ENCODE results near the gene SMG1. TPM values are rescaled to one million over a fixed set of nuclear protein-coding genes. Genes with fewer than 3 reads are reported as not detected.
"Not testable (repeated sequence)": the region's sequence is repeated elsewhere in the genome, so short reads cannot be mapped to it uniquely, and the experiment has no call there.

Gene SMG1
- total and polyA plus RNA-seq, 10 of the 15 experiments (the other 5 are each of a cell fraction or from before 2014, with no cell fraction given): 3.9 to 66.7 (median 37.0) TPM

DNA sequence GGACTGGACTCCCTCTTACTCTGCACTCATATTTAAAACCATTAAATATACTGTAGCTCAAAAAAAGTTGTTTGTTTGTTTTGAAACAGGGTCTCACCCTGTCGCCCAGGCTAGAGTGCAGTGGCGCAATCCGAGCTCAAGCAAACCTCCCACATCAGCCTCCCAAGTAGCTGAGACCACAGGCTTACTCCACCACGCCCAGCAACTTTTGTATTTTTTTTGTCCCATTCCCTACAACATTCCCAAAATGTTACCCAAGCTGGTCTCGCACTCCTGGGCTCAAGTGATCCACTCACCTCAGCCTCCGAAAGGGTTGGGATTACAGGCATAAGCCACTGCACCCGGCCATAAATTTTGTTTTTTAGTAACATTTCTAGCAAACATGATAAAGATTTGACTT is 23.4 kb downstream of the SMG1 start:
- ATAC-seq; H3K4me3 ChIP-seq; H3K9ac ChIP-seq (ENCODE audit: control insufficient read depth, insufficient read depth, low read length); H3K4me2 ChIP-seq (ENCODE audit: control insufficient read depth, insufficient read depth); H3K27me3 ChIP-seq (replicated peaks in 1 of 2; ENCODE audit: control insufficient read depth in 2 of 2, insufficient read depth in 2 of 2, low read length in 1 of 2); H3K9me3 ChIP-seq (replicated peaks; ENCODE audit: control insufficient read depth, insufficient read depth, low read length); H3K4me1 ChIP-seq (ENCODE audit: control insufficient read depth, insufficient read depth, low read length); H3K36me3 ChIP-seq (ENCODE audit: control insufficient read depth in 2 of 2, insufficient read depth in 2 of 2, low read length in 1 of 2); BruUV-seq (replicated peaks); in situ Hi-C loops (cut with MboI); RAD21 ChIA-PET (ENCODE audit: unreplicated experiment); H2AFZ ChIP-seq (ENCODE audit: control insufficient read depth, low read depth, low read length); SMC1A ChIA-PET (ENCODE audit: uncharacterized antibody, unreplicated experiment); FAIRE-seq; POLR2A ChIA-PET; DNase-seq (ENCODE audit: low read depth, low spot score); intact Hi-C loops (cut with micrococcal nuclease; ENCODE audit: unreplicated experiment); H4K20me1 ChIP-seq (ENCODE audit: control insufficient read depth, insufficient read depth): not testable (repeated sequence)
- Histone ChIP-seq H3K79me2 (ENCODE audit: control insufficient read depth, insufficient read depth, low read length) (peaks cover 55% of the 10 kb centered on the region), H3K27ac (ENCODE audit: control insufficient read depth, insufficient read depth) (peak overlapping the region; percentile 18; the same call in 1 of the 2 replicates)
- CTCF ChIA-PET: interaction anchor here (0.6 to 1.4 kb wide), 4 partner anchors 9 to 143 kb away, joined by 3 to 4 read pairs (median 4); partner anchors contain the start of gene ARL6IP1
- WGBS (ENCODE audit: insufficient coverage, insufficient replicate concordance, low lambda C conversion rate, missing lambda C conversion rate): 99% methylated on average over 7 of the region's 7 CpGs

DNA sequence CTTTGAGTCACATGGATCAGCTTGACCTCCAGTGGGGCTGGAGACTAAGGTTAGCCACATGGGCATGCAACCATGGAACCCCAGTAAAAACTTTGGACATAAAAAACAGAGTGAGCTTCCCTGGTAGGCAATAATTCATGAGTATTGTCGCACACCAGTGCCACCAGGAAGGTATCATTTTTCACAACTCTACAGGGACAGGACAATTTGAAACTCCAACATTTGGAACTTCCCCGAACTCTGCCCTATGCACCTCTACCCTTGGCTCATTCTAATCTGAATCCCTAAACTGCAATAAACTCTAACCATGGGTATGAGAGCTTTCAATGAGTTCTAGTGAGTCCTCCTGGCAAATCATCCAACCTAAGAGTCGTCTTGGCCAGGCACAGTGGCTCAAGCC is 24.2 kb downstream of the SMG1 start:
- DNase-seq (ENCODE audit: low read depth, low spot score); H3K27me3 ChIP-seq (replicated peaks in 1 of 2; ENCODE audit: control insufficient read depth in 2 of 2, insufficient read depth in 2 of 2, low read length in 1 of 2); BruUV-seq (replicated peaks); RAD21 ChIA-PET (ENCODE audit: unreplicated experiment); ATAC-seq; intact Hi-C loops (cut with micrococcal nuclease; ENCODE audit: unreplicated experiment); H4K20me1 ChIP-seq (ENCODE audit: control insufficient read depth, insufficient read depth); POLR2A ChIA-PET; H3K36me3 ChIP-seq (ENCODE audit: control insufficient read depth in 2 of 2, insufficient read depth in 2 of 2, low read length in 1 of 2); FAIRE-seq; H3K9me3 ChIP-seq (replicated peaks; ENCODE audit: control insufficient read depth, insufficient read depth, low read length); H2AFZ ChIP-seq (ENCODE audit: control insufficient read depth, low read depth, low read length); H3K9ac ChIP-seq (ENCODE audit: control insufficient read depth, insufficient read depth, low read length); in situ Hi-C loops (cut with MboI); H3K4me3 ChIP-seq; H3K27ac ChIP-seq (ENCODE audit: control insufficient read depth, insufficient read depth); H3K4me1 ChIP-seq (ENCODE audit: control insufficient read depth, insufficient read depth, low read length); SMC1A ChIA-PET (ENCODE audit: uncharacterized antibody, unreplicated experiment); H3K4me2 ChIP-seq (ENCODE audit: control insufficient read depth, insufficient read depth): not testable (repeated sequence)
- CTCF ChIA-PET: interaction anchor here (0.6 to 1.1 kb wide), 2 partner anchors 9 to 142 kb away, joined by 3 to 4 read pairs; no protein-coding TSS in a partner anchor
- 54% methylated on average over 3 of the region's 3 CpGs for WGBS (ENCODE audit: insufficient coverage, insufficient replicate concordance, low lambda C conversion rate, missing lambda C conversion rate)
- peaks cover 51% of the 10 kb centered on the region for H3K79me2 ChIP-seq (ENCODE audit: control insufficient read depth, insufficient read depth, low read length)

DNA sequence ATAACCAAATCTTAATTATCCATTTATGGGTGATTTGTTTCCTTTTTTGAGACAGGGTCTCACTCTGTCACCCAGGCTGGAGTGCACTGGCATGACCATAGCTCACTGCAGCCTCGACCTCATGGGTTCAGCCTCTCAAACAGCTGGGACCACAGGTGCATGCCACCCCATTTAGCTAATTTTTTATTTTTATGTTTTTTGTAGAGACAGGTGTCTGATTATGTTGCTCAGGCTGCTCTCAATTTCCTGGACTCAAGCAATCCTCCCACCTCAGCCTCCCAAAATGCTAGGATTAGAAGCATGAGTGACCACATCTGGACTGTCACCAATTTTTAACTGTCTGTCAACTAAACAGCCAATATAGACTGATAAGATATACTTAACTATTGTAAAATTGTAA is 25.0 kb downstream of the SMG1 start:
- H3K9ac ChIP-seq (ENCODE audit: control insufficient read depth, insufficient read depth, low read length); SMC1A ChIA-PET (ENCODE audit: uncharacterized antibody, unreplicated experiment); BruUV-seq (replicated peaks); H3K4me3 ChIP-seq; POLR2A ChIA-PET; ATAC-seq; intact Hi-C loops (cut with micrococcal nuclease; ENCODE audit: unreplicated experiment); H3K36me3 ChIP-seq (ENCODE audit: control insufficient read depth in 2 of 2, insufficient read depth in 2 of 2, low read length in 1 of 2); H3K9me3 ChIP-seq (replicated peaks; ENCODE audit: control insufficient read depth, insufficient read depth, low read length); DNase-seq (ENCODE audit: low read depth, low spot score); H3K4me1 ChIP-seq (ENCODE audit: control insufficient read depth, insufficient read depth, low read length); H2AFZ ChIP-seq (ENCODE audit: control insufficient read depth, low read depth, low read length); in situ Hi-C loops (cut with MboI); FAIRE-seq; H3K27ac ChIP-seq (ENCODE audit: control insufficient read depth, insufficient read depth); RAD21 ChIA-PET (ENCODE audit: unreplicated experiment); H3K27me3 ChIP-seq (replicated peaks in 1 of 2; ENCODE audit: control insufficient read depth in 2 of 2, insufficient read depth in 2 of 2, low read length in 1 of 2); H3K4me2 ChIP-seq (ENCODE audit: control insufficient read depth, insufficient read depth); H4K20me1 ChIP-seq (ENCODE audit: control insufficient read depth, insufficient read depth): not testable (repeated sequence)
- H3K79me2 ChIP-seq (ENCODE audit: control insufficient read depth, insufficient read depth, low read length): peaks cover 48% of the 10 kb centered on the region
- CTCF ChIA-PET: interaction anchor here (0.6 kb wide), 1 partner anchor 1322 kb away, joined by 4 read pairs; no protein-coding TSS in a partner anchor
- WGBS (ENCODE audit: insufficient coverage, insufficient replicate concordance, low lambda C conversion rate, missing lambda C conversion rate): 0% methylated on average over 1 of the region's 1 CpG

DNA sequence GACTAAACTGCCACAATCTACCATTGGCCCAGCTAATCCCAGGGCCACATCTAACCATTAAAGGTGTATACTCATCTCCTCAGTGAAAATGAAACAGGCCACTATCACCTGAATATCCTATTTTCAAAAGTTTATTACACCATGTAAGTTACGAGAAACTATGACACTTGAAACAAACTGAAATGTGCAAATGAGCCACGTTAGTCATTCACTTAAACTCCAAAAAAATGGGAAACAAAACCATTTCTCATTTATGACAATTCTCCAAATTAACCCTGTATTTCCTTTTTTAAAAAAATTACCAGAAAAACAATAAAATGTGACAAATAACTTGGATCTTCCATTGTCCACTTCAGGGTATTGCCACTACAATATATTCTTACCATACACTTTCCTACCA is 41.8 kb downstream of the SMG1 start:
- H3K4me2 ChIP-seq (ENCODE audit: control insufficient read depth, insufficient read depth); FAIRE-seq; H3K4me3 ChIP-seq; DNase-seq (ENCODE audit: low read depth, low spot score); H4K20me1 ChIP-seq (ENCODE audit: control insufficient read depth, insufficient read depth); H3K4me1 ChIP-seq (ENCODE audit: control insufficient read depth, insufficient read depth, low read length); H3K9ac ChIP-seq (ENCODE audit: control insufficient read depth, insufficient read depth, low read length); H2AFZ ChIP-seq (ENCODE audit: control insufficient read depth, low read depth, low read length); SMC1A ChIA-PET (ENCODE audit: uncharacterized antibody, unreplicated experiment); H3K9me3 ChIP-seq (replicated peaks; ENCODE audit: control insufficient read depth, insufficient read depth, low read length); ATAC-seq; H3K27me3 ChIP-seq (replicated peaks in 1 of 2; ENCODE audit: control insufficient read depth in 2 of 2, insufficient read depth in 2 of 2, low read length in 1 of 2); RAD21 ChIA-PET (ENCODE audit: unreplicated experiment); H3K79me2 ChIP-seq (ENCODE audit: control insufficient read depth, insufficient read depth, low read length); BruUV-seq (replicated peaks); H3K27ac ChIP-seq (ENCODE audit: control insufficient read depth, insufficient read depth); H3K36me3 ChIP-seq (ENCODE audit: control insufficient read depth in 2 of 2, insufficient read depth in 2 of 2, low read length in 1 of 2): not testable (repeated sequence)
- intact Hi-C loops (cut with micrococcal nuclease; ENCODE audit: unreplicated experiment): loop anchor here (10.0 kb wide), 1 partner anchor 70 kb away; no protein-coding TSS in a partner anchor
- POLR2A ChIA-PET: interaction anchor here (0.7 kb wide), 2 partner anchors 80 to 84 kb away, joined by 3 to 4 read pairs; no protein-coding TSS in a partner anchor
- in situ Hi-C loops (cut with MboI): loop anchor here (10.0 kb wide), 1 partner anchor 80 kb away; no protein-coding TSS in a partner anchor
- CTCF ChIA-PET: interaction anchor here (0.6 to 0.7 kb wide), 2 partner anchors 88 to 187 kb away, joined by 3 to 4 read pairs; no protein-coding TSS in a partner anchor
- 56% methylated on average over 2 of the region's 2 CpGs for WGBS (ENCODE audit: insufficient coverage, insufficient replicate concordance, low lambda C conversion rate, missing lambda C conversion rate)

Measured in GM12878 (cell line).